ENCODE measurements around the gene DDX54. TPM values are rescaled to one million over a fixed set of nuclear protein-coding genes. Genes with fewer than 3 reads are reported as not detected.

Gene DDX54
- total RNA-seq, 4 donors from 2014 or later = 62.0 to 126 (median 66.5) TPM

GRCh38 chr12:113226696-113227568 is 41.7 kb upstream of the DDX54 start:
- H3K27ac ChIP-seq = no peak overlapping the region
- H3K4me1 ChIP-seq = peaks cover 0 to 54% (median 23%) of the 10 kb centered on the region in 4 donors
- H3K9me3 ChIP-seq = no peaks in the 10 kb centered on the region
- no peak for DNase-seq
- H3K4me3 ChIP-seq = no peak overlapping the region
- H3K36me3 ChIP-seq = peaks cover 0 to 47% (median 0%) of the 10 kb centered on the region in 3 donors
- no peaks in the 10 kb centered on the region for H3K27me3 ChIP-seq
- no peak for TF ChIP-seq CTCF (IDR thresholded peaks at IDR 0.05)
- no peak for TF ChIP-seq POLR2A (IDR thresholded peaks at IDR 0.05)

- no peak overlapping the region for H3K27ac ChIP-seq
- no peaks in the 10 kb centered on the region for H3K27me3 ChIP-seq
- H3K9me3 ChIP-seq = no peaks in the 10 kb centered on the region
- H3K4me1 ChIP-seq = peaks cover 0 to 42% (median 18%) of the 10 kb centered on the region in 4 donors
- H3K36me3 ChIP-seq = peaks cover 0 to 33% (median 0%) of the 10 kb centered on the region in 3 donors
- no peak for DNase-seq
- no peak for TF ChIP-seq CTCF (IDR thresholded peaks at IDR 0.05)
- no peak for TF ChIP-seq POLR2A (IDR thresholded peaks at IDR 0.05)
- H3K4me3 ChIP-seq = no peak overlapping the region
These were observed 39.7 kb upstream of the DDX54 start for GRCh38 chr12:113224955-113225354.

- peak; percentile 34 to 89 (median 74) for DNase-seq
- Histone ChIP-seq H3K4me1 (peaks cover 0 to 22% (median 8%) of the 10 kb centered on the region in 4 donors), H3K36me3 (peaks cover 0 to 15% (median 0%) of the 10 kb centered on the region in 3 donors), H3K27me3 (no peaks in the 10 kb centered on the region), H3K4me3 (peak overlapping the region; percentile 70 to 97 (median 83)), H3K27ac (peak overlapping the region; percentile 91 to 98 (median 96)), H3K9me3 (no peaks in the 10 kb centered on the region)
- TF ChIP-seq POLR2A (IDR thresholded peaks at IDR 0.05) = no peak
- peak in 1 of 6 experiments; percentile 18 for TF ChIP-seq CTCF (IDR thresholded peaks at IDR 0.05)
These were observed 37.7 kb upstream of the DDX54 start for GRCh38 chr12:113222730-113223531.

- H3K36me3 ChIP-seq = peaks cover 0 to 7% (median 0%) of the 10 kb centered on the region in 3 donors
- TF ChIP-seq POLR2A (IDR thresholded peaks at IDR 0.05) = no peak
- peak in 1 of 6 experiments; percentile 15 for TF ChIP-seq CTCF (IDR thresholded peaks at IDR 0.05)
- peak overlapping the region; percentile 91 to 98 (median 96) for H3K27ac ChIP-seq
- H3K4me1 ChIP-seq = peaks cover 0 to 16% (median 8%) of the 10 kb centered on the region in 4 donors
- no peak for DNase-seq
- H3K27me3 ChIP-seq = no peaks in the 10 kb centered on the region
- H3K4me3 ChIP-seq = peak overlapping the region; percentile 70 to 97 (median 83)
- H3K9me3 ChIP-seq = no peaks in the 10 kb centered on the region
These were observed 36.9 kb upstream of the DDX54 start for GRCh38 chr12:113221997-113222729.
